GM23338 (cell line): Measurements from ENCODE around the gene SMURF2. TPM values are rescaled to one million over a fixed set of nuclear protein-coding genes. Genes with fewer than 3 reads are reported as not detected.

Experiments
- ATAC-seq: fragments of 200-7000 bp; cut with Tn5 transposase; 3 replicates; pipeline ENCODE4 v1.9.1; 2020
- DNase-seq: peaks from one replicate; pipeline ENCODE4 v3.0.0-alpha.2; 2015; ENCODE audit warnings: low spot score
- H2AFZ ChIP-seq: fragments of 200-600 bp; sonication (generic); 2 replicates; pipeline ENCODE4 v1.8.0; 2016; ENCODE audit warnings: antibody characterized with exemption, mild to moderate bottlenecking, moderate library complexity
- H3F3A ChIP-seq: fragments of 200-600 bp; sonication (generic); replicated peaks from 2 replicates; pipeline ENCODE4 v1.8.0; 2017; ENCODE audit warnings: antibody characterized with exemption, mixed run types, low read depth
- H3K27ac ChIP-seq: fragments of 200-600 bp; sonication (generic); 2 replicates; pipeline ENCODE4 v1.6.1; 2016; ENCODE audit warnings: low read depth
- H3K27me3 ChIP-seq: fragments of 200-600 bp; sonication (generic); 2 replicates; pipeline ENCODE4 v1.8.0; 2016; ENCODE audit warnings: mild to moderate bottlenecking, mixed run types, moderate library complexity; ENCODE audit not compliant: insufficient read depth
- H3K36me3 ChIP-seq: fragments of 200-600 bp; sonication (generic); 2 replicates; pipeline ENCODE4 v1.8.0; 2016; ENCODE audit warnings: mild to moderate bottlenecking; ENCODE audit not compliant: insufficient read depth
- H3K4me1 ChIP-seq: fragments of 200-600 bp; sonication (generic); 2 replicates; pipeline ENCODE4 v1.8.0; 2016; ENCODE audit warnings: mild to moderate bottlenecking, moderate library complexity; ENCODE audit not compliant: insufficient read depth
- H3K4me2 ChIP-seq: fragments of 200-600 bp; sonication (generic); 2 replicates; pipeline ENCODE4 v1.7.1; 2017; ENCODE audit warnings: mixed run types
- H3K4me3 ChIP-seq: fragments of 200-600 bp; sonication (generic); 2 replicates; pipeline ENCODE4 v1.6.1; 2016; ENCODE audit warnings: mixed run types
- H3K79me2 ChIP-seq: fragments of 200-600 bp; sonication (generic); replicated peaks from 2 replicates; pipeline ENCODE4 v1.8.0; 2017; ENCODE audit warnings: mild to moderate bottlenecking; ENCODE audit not compliant: insufficient read depth
- H3K9me2 ChIP-seq: fragments of 200-600 bp; sonication (generic); 2 replicates; pipeline ENCODE4 v1.8.0; 2017; ENCODE audit not compliant: insufficient read depth
- H4K20me1 ChIP-seq: fragments of 200-600 bp; sonication (generic); replicated peaks from 2 replicates; pipeline ENCODE4 v1.8.0; 2017; ENCODE audit warnings: mild to moderate bottlenecking; ENCODE audit not compliant: insufficient read depth
- H3K27ac Mint-ChIP-seq: 2 replicates; pipeline ENCODE4 v1.8.0; 2020; ENCODE audit warnings: inconsistent platforms, mild to moderate bottlenecking, moderate library complexity, mixed read lengths
- H3K27me3 Mint-ChIP-seq: 3 replicates; pipeline ENCODE4 v1.8.0; 2022; ENCODE audit warnings: low read depth, mild to moderate bottlenecking, moderate library complexity, mixed read lengths, inconsistent platforms; ENCODE audit not compliant: insufficient read depth, poor library complexity
- H3K36me3 Mint-ChIP-seq: 3 replicates; pipeline ENCODE4 v1.8.0; 2021; ENCODE audit warnings: low read depth, mild to moderate bottlenecking, inconsistent platforms, moderate library complexity, mixed read lengths
- H3K4me1 Mint-ChIP-seq: 3 replicates; pipeline ENCODE4 v1.8.0; 2020; ENCODE audit warnings: mild to moderate bottlenecking, inconsistent platforms, mixed read lengths
- H3K4me3 Mint-ChIP-seq: 3 replicates; pipeline ENCODE4 v1.8.0; 2021; ENCODE audit warnings: moderate library complexity, mild to moderate bottlenecking, inconsistent platforms, mixed read lengths
- H3K9me3 Mint-ChIP-seq: 3 replicates; pipeline ENCODE4 v1.8.0; 2020; ENCODE audit warnings: moderate library complexity, mild to moderate bottlenecking, inconsistent platforms, mixed read lengths
- CREB1 ChIP-seq: fragments of 250-450 bp; sonication (Bioruptor Pico); IDR thresholded peaks from 2 replicates; pipeline ENCODE4 v1.5.0; 2020; ENCODE audit warnings: low read depth, mild to moderate bottlenecking, moderate library complexity
- EZH2 ChIP-seq: fragments of 200-600 bp; sonication (generic); IDR thresholded peaks from one replicate; pipeline ENCODE4 v1.8.0; 2017; ENCODE audit warnings: antibody characterized with exemption, mild to moderate bottlenecking, low read depth; ENCODE audit not compliant: unreplicated experiment
- JUNB ChIP-seq: IDR thresholded peaks from one replicate; pipeline ENCODE4 v1.6.1; 2016; ENCODE audit warnings: antibody characterized with exemption; ENCODE audit not compliant: unreplicated experiment
- NANOG ChIP-seq: IDR thresholded peaks from 2 replicates; pipeline ENCODE4 v1.6.1; 2016; ENCODE audit warnings: antibody characterized with exemption, borderline replicate concordance
- POLR2AphosphoS5 ChIP-seq: IDR thresholded peaks from 2 replicates; pipeline ENCODE4 v1.6.1; 2016; ENCODE audit warnings: antibody characterized with exemption, low read depth
- STAT1 ChIP-seq: IDR thresholded peaks from one replicate; pipeline ENCODE4 v1.6.1; 2016; ENCODE audit warnings: antibody characterized with exemption; ENCODE audit not compliant: unreplicated experiment
- ZNF114 ChIP-seq: fragments of 250-450 bp; sonication (Bioruptor Pico); IDR thresholded peaks from 2 replicates; pipeline ENCODE4 v1.5.0; 2020; ENCODE audit warnings: mild to moderate bottlenecking, moderate library complexity
- ZNF331 ChIP-seq: fragments of 250-450 bp; sonication (Bioruptor Pico); IDR thresholded peaks from 2 replicates; pipeline ENCODE4 v1.5.0; 2020; ENCODE audit warnings: low read depth, mild to moderate bottlenecking, moderate library complexity
- polyA plus RNA-seq: library from polyadenylated mRNA; unstranded; fragments of >200 nt; fragmentation: Nextera tagmentation; extraction: Ambion mirVana; gene quantifications from 2 replicates; pipeline ENCODE4 v1.2.1, GENCODE V29; 2016
- total RNA-seq: library from RNA; depleted of rRNA; stranded (reverse); fragments of >200 nt; shearing (Covaris generic); gene quantifications from 2 replicates; pipeline ENCODE4 v1.2.3, GENCODE V29; 2014
- TF ChIP-seq, protein P1 (sequence below): fragments of 250-450 bp; sonication (Bioruptor Pico); IDR thresholded peaks from 2 replicates; pipeline ENCODE4 v1.5.0; 2020; ENCODE audit warnings: mild to moderate bottlenecking, moderate library complexity
- TF ChIP-seq, protein P2 (sequence below), 2 experiments: fragments of 200-600 bp in 1 of 2; sonication (generic) in 1 of 2; conservative IDR thresholded peaks; 2 replicates each; pipeline versions ENCODE4 v1.5.1 to v1.6.1; 2016 to 2017; ENCODE audit warnings: antibody characterized with exemption in 2 of 2, low read depth in 2 of 2, mild to moderate bottlenecking in 2 of 2, moderate library complexity in 1 of 2
- TF ChIP-seq, protein P3 (sequence below): IDR thresholded peaks from 2 replicates; pipeline ENCODE4 v1.6.1; 2016; ENCODE audit warnings: antibody characterized with exemption
- TF ChIP-seq, protein P4 (sequence below): IDR thresholded peaks from one replicate; pipeline ENCODE4 v1.6.1; 2018; ENCODE audit warnings: antibody characterized with exemption; ENCODE audit not compliant: unreplicated experiment

Gene SMURF2
- total and polyA plus RNA-seq, 2 experiments from 2014 or later, result 12.1 to 29.6 TPM

DNA sequence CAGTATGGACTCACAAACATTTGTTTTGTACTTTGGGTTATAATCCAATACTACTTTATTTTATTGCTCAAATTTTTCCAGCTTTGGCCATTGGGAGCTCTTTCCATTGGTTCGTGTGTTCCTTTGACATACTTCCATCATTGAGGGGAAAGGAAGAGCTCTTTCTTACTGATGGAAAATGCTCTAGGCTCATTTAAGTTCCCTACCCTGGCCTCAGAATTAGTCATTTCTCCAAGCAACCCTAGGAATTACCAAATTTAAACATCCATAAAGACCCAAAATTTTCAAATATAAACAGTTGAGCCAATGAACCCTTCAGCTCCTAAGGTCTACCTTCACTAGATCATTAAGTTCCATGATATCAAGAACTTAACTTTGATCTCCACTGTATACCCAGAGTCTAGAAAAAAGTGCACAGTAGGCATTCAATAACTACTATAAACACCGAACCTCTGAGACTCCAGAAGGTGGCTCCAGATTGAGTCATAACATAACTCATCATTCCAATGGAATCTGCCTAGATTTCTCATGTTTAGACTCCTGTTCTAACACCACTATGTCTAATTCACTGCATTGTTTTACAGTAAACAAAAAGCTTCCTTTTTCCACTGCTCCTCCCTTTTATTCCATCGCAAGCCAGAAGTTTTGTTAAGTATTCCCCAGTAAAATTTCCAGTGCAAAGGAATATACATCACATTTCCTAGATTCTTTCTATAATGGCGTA is 39.0 kb downstream of the SMURF2 start:
- Histone ChIP-seq H4K20me1 (peaks cover 13% of the 10 kb centered on the region), H3K79me2 (peaks cover 36% of the 10 kb centered on the region), H3K4me3 (no peak overlapping the region), H2AFZ (no peak overlapping the region), H3F3A (no peaks in the 10 kb centered on the region), H3K36me3 (no peaks in the 10 kb centered on the region), H3K27me3 (no peaks in the 10 kb centered on the region), H3K4me1 (0 out of 2 replicates have a peak, but pooled peaks cover 4% of the 10 kb centered on the region), H3K9me2 (no peaks in the 10 kb centered on the region), H3K27ac (no peak overlapping the region), H3K4me2 (no peak overlapping the region)
- Mint-ChIP-seq H3K9me3 (no peaks in the 10 kb centered on the region), H3K36me3 (no peaks in the 10 kb centered on the region), H3K27me3 (no peaks in the 10 kb centered on the region), H3K27ac (no peak overlapping the region), H3K4me1 (no peaks in the 10 kb centered on the region; the same call in 2 of the 3 replicates), H3K4me3 (no peak overlapping the region)
- DNase-seq, result no peak
- TF ChIP-seq JUNB, result no peak
- TF ChIP-seq, protein P1, sequence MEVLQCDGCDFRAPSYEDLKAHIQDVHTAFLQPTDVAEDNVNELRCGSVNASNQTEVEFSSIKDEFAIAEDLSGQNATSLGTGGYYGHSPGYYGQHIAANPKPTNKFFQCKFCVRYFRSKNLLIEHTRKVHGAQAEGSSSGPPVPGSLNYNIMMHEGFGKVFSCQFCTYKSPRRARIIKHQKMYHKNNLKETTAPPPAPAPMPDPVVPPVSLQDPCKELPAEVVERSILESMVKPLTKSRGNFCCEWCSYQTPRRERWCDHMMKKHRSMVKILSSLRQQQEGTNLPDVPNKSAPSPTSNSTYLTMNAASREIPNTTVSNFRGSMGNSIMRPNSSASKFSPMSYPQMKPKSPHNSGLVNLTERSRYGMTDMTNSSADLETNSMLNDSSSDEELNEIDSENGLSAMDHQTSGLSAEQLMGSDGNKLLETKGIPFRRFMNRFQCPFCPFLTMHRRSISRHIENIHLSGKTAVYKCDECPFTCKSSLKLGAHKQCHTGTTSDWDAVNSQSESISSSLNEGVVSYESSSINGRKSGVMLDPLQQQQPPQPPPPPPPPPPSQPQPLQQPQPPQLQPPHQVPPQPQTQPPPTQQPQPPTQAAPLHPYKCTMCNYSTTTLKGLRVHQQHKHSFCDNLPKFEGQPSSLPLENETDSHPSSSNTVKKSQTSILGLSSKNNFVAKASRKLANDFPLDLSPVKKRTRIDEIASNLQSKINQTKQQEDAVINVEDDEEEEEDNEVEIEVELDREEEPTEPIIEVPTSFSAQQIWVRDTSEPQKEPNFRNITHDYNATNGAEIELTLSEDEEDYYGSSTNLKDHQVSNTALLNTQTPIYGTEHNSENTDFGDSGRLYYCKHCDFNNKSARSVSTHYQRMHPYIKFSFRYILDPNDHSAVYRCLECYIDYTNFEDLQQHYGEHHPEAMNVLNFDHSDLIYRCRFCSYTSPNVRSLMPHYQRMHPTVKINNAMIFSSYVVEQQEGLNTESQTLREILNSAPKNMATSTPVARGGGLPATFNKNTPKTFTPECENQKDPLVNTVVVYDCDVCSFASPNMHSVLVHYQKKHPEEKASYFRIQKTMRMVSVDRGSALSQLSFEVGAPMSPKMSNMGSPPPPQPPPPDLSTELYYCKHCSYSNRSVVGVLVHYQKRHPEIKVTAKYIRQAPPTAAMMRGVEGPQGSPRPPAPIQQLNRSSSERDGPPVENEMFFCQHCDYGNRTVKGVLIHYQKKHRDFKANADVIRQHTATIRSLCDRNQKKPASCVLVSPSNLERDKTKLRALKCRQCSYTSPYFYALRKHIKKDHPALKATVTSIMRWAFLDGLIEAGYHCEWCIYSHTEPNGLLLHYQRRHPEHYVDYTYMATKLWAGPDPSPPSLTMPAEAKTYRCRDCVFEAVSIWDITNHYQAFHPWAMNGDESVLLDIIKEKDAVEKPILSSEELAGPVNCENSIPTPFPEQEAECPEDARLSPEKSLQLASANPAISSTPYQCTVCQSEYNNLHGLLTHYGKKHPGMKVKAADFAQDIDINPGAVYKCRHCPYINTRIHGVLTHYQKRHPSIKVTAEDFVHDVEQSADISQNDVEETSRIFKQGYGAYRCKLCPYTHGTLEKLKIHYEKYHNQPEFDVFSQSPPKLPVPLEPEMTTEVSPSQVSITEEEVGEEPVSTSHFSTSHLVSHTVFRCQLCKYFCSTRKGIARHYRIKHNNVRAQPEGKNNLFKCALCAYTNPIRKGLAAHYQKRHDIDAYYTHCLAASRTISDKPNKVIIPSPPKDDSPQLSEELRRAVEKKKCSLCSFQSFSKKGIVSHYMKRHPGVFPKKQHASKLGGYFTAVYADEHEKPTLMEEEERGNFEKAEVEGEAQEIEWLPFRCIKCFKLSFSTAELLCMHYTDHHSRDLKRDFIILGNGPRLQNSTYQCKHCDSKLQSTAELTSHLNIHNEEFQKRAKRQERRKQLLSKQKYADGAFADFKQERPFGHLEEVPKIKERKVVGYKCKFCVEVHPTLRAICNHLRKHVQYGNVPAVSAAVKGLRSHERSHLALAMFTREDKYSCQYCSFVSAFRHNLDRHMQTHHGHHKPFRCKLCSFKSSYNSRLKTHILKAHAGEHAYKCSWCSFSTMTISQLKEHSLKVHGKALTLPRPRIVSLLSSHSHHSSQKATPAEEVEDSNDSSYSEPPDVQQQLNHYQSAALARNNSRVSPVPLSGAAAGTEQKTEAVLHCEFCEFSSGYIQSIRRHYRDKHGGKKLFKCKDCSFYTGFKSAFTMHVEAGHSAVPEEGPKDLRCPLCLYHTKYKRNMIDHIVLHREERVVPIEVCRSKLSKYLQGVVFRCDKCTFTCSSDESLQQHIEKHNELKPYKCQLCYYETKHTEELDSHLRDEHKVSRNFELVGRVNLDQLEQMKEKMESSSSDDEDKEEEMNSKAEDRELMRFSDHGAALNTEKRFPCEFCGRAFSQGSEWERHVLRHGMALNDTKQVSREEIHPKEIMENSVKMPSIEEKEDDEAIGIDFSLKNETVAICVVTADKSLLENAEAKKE (CRISPR knock-in tag), result no peak
- TF ChIP-seq ZNF331 (CRISPR knock-in tag), result no peak
- TF ChIP-seq, protein P2, sequence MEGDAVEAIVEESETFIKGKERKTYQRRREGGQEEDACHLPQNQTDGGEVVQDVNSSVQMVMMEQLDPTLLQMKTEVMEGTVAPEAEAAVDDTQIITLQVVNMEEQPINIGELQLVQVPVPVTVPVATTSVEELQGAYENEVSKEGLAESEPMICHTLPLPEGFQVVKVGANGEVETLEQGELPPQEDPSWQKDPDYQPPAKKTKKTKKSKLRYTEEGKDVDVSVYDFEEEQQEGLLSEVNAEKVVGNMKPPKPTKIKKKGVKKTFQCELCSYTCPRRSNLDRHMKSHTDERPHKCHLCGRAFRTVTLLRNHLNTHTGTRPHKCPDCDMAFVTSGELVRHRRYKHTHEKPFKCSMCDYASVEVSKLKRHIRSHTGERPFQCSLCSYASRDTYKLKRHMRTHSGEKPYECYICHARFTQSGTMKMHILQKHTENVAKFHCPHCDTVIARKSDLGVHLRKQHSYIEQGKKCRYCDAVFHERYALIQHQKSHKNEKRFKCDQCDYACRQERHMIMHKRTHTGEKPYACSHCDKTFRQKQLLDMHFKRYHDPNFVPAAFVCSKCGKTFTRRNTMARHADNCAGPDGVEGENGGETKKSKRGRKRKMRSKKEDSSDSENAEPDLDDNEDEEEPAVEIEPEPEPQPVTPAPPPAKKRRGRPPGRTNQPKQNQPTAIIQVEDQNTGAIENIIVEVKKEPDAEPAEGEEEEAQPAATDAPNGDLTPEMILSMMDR (conservative IDR thresholded peaks at IDR 0.05; ENCODE audit: low read depth in 2 of 2), result no peak
- TF ChIP-seq EZH2, result no peak
- no peak for TF ChIP-seq POLR2AphosphoS5
- no peak for TF ChIP-seq STAT1
- TF ChIP-seq ZNF114 (CRISPR knock-in tag), result no peak
- TF ChIP-seq, protein P3, sequence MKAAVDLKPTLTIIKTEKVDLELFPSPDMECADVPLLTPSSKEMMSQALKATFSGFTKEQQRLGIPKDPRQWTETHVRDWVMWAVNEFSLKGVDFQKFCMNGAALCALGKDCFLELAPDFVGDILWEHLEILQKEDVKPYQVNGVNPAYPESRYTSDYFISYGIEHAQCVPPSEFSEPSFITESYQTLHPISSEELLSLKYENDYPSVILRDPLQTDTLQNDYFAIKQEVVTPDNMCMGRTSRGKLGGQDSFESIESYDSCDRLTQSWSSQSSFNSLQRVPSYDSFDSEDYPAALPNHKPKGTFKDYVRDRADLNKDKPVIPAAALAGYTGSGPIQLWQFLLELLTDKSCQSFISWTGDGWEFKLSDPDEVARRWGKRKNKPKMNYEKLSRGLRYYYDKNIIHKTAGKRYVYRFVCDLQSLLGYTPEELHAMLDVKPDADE, result no peak
- TF ChIP-seq, protein P4, sequence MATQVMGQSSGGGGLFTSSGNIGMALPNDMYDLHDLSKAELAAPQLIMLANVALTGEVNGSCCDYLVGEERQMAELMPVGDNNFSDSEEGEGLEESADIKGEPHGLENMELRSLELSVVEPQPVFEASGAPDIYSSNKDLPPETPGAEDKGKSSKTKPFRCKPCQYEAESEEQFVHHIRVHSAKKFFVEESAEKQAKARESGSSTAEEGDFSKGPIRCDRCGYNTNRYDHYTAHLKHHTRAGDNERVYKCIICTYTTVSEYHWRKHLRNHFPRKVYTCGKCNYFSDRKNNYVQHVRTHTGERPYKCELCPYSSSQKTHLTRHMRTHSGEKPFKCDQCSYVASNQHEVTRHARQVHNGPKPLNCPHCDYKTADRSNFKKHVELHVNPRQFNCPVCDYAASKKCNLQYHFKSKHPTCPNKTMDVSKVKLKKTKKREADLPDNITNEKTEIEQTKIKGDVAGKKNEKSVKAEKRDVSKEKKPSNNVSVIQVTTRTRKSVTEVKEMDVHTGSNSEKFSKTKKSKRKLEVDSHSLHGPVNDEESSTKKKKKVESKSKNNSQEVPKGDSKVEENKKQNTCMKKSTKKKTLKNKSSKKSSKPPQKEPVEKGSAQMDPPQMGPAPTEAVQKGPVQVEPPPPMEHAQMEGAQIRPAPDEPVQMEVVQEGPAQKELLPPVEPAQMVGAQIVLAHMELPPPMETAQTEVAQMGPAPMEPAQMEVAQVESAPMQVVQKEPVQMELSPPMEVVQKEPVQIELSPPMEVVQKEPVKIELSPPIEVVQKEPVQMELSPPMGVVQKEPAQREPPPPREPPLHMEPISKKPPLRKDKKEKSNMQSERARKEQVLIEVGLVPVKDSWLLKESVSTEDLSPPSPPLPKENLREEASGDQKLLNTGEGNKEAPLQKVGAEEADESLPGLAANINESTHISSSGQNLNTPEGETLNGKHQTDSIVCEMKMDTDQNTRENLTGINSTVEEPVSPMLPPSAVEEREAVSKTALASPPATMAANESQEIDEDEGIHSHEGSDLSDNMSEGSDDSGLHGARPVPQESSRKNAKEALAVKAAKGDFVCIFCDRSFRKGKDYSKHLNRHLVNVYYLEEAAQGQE, result no peak
- no peak for TF ChIP-seq CREB1
- TF ChIP-seq NANOG, result no peak
- no peak for ATAC-seq
